ENCODE measurements around the gene ZNF764. TPM values are rescaled to one million over a fixed set of nuclear protein-coding genes. Genes with fewer than 3 reads are reported as not detected.

ZNF764 gene
- total and polyA plus RNA-seq, 9 of the 15 experiments (the other 6 are each of a cell fraction or from before 2014, with no cell fraction given), result 0.69 to 10.1 (median 4.1) TPM

DNA sequence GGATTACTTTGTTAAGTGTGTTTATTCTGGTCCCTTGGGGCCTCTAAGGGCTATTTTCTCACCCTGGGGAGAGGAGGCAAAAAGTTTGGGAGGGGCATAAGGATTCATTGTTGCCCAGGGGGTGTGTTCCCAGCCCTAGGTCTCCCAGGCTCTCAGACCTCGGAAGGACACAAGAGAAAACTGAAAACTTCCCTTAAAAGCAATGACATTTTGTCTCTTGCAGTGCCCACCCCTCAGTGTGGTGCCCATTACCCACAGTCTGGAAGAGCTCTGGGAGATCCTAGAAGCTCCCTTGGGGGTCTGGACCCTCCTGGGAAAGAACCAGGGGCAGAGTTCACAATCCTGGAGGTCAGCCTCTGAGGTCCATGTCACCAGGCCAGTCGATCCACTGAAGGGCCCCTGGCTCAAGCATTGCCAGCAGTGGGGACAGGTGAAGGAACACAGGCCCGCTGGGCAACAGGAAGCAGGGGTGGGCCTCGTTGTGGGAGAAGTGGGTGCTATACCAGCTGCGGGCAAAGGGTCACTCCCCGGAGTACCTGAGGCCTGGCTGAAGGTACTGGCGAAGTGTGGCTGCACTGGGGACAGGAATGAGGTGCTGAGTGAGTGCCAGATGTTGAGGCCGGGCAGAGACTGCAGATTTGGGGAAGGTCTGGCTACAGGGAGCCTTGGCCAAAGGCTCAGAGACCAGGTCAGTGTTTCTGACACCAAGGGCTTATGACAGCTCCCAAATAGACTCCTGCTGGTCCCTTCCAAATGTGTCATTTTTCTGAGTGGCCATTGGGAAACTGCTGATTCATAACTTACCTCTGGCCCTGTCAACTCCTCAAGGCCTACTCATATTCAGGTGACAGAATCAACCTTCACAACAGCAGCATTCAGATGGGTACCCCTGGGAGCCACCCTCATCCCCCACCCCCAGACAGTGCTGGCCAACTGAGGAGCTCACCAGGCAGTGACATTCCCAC, 18.9 kb downstream of the ZNF764 start:
- Histone ChIP-seq H3K9me3 (replicated peaks; ENCODE audit: control insufficient read depth, insufficient read depth, low read depth, low read length) (no peaks in the 10 kb centered on the region), H3K4me1 (replicated peaks in 1 of 2; ENCODE audit: control insufficient read depth in 2 of 2, insufficient read depth in 2 of 2, low read length in 2 of 2) (peaks cover 33 to 40% of the 10 kb centered on the region in 2 experiments; a peak in 4 of 5 replicates), H2AFZ (ENCODE audit: low read depth, low read length) (no peak overlapping the region), H3K4me3 (no peak overlapping the region), H3K79me2 (ENCODE audit: control insufficient read depth, insufficient read depth, low read length) (peaks cover 26% of the 10 kb centered on the region), H3K4me2 (ENCODE audit: insufficient read depth, low read length) (no peak overlapping the region), H3K27ac (ENCODE audit: extremely low read depth, low read depth, low read length) (peak overlapping the region; percentile 16; the same call in 1 of the 3 replicates), H3K36me3 (ENCODE audit: control insufficient read depth, insufficient read depth, low read length) (no peaks in the 10 kb centered on the region), H3K9ac (ENCODE audit: insufficient read depth in 1 of 2, low read depth in 2 of 2, low read length in 2 of 2) (peak overlapping the region; percentile 3 to 66), H3K9me1 (ENCODE audit: control insufficient read depth, insufficient read depth, low read length) (no peaks in the 10 kb centered on the region), H3K27me3 (ENCODE audit: control insufficient read depth in 2 of 2, insufficient read depth in 2 of 2, low read length in 2 of 2) (no peaks in the 10 kb centered on the region), H4K20me1 (replicated peaks; ENCODE audit: control insufficient read depth, insufficient read depth, low read length) (no peaks in the 10 kb centered on the region)
- no TSS peak for BruUV-seq (replicated peaks)
- ATAC-seq (no peak), DNase-seq (ENCODE audit: extremely low read depth in 1 of 4, low spot score in 3 of 4) (no peak), FAIRE-seq (peak; percentile 23)
- 83% methylated on average over 8 of the region's 8 CpGs for WGBS (ENCODE audit: insufficient coverage, low coverage, missing lambda C conversion rate)
- POLR2A ChIA-PET, result interaction anchor here (0.9 to 3.5 kb wide), 4 partner anchors 12 to 120 kb away, joined by 3 to 20 read pairs (median 3); partner anchors contain the start of gene ZNF764
- CTCF ChIA-PET (ENCODE audit: low intra/inter-chr PET ratio), result no interaction called here
- intact Hi-C loops (cut with micrococcal nuclease) (loop anchor here (10.0 kb wide), 1 partner anchor 156 kb away; the partner anchor contains the start of gene SRCAP), in situ Hi-C loops (cut with MboI) (no loop called here)
- TF ChIP-seq SUPT5H (IDR thresholded peaks at IDR 0.05) (no peak), SMAD3 (CRISPR knock-in tag; conservative IDR thresholded peaks at IDR 0.05) (no peak), SLC30A9 (CRISPR knock-in tag; IDR thresholded peaks at IDR 0.05) (no peak), MAFK (IDR thresholded peaks at IDR 0.05; ENCODE audit: low read length) (peak; percentile 65), MAFG (tag; conservative IDR thresholded peaks at IDR 0.05) (peak; percentile 69), U2AF1 (optimal IDR thresholded peaks at IDR 0.05; ENCODE audit: low read depth, low read length) (no peak), YY1 (IDR thresholded peaks at IDR 0.05; ENCODE audit: borderline replicate concordance in 1 of 3, control insufficient read depth in 1 of 3, extremely low read depth in 1 of 3, insufficient read depth in 3 of 3, insufficient read length in 1 of 3, insufficient replicate concordance in 2 of 3, low read depth in 1 of 3, low read length in 2 of 3) (peak in 1 of 3 experiments; percentile 20), ZNF184 (CRISPR knock-in tag; IDR thresholded peaks at IDR 0.05) (no peak), CEBPG (CRISPR knock-in tag; IDR thresholded peaks at IDR 0.05) (no peak), CEBPG (tag; conservative IDR thresholded peaks at IDR 0.05 in 1 of 2, IDR thresholded peaks at IDR 0.05 in 1 of 2) (no peak), ZNF316 (IDR thresholded peaks at IDR 0.05) (peak; percentile 95), MAFF (IDR thresholded peaks at IDR 0.05; ENCODE audit: low read length) (peak; percentile 46; the same call in 1 of the 2 replicates)
- TF ChIP-seq, protein P1, sequence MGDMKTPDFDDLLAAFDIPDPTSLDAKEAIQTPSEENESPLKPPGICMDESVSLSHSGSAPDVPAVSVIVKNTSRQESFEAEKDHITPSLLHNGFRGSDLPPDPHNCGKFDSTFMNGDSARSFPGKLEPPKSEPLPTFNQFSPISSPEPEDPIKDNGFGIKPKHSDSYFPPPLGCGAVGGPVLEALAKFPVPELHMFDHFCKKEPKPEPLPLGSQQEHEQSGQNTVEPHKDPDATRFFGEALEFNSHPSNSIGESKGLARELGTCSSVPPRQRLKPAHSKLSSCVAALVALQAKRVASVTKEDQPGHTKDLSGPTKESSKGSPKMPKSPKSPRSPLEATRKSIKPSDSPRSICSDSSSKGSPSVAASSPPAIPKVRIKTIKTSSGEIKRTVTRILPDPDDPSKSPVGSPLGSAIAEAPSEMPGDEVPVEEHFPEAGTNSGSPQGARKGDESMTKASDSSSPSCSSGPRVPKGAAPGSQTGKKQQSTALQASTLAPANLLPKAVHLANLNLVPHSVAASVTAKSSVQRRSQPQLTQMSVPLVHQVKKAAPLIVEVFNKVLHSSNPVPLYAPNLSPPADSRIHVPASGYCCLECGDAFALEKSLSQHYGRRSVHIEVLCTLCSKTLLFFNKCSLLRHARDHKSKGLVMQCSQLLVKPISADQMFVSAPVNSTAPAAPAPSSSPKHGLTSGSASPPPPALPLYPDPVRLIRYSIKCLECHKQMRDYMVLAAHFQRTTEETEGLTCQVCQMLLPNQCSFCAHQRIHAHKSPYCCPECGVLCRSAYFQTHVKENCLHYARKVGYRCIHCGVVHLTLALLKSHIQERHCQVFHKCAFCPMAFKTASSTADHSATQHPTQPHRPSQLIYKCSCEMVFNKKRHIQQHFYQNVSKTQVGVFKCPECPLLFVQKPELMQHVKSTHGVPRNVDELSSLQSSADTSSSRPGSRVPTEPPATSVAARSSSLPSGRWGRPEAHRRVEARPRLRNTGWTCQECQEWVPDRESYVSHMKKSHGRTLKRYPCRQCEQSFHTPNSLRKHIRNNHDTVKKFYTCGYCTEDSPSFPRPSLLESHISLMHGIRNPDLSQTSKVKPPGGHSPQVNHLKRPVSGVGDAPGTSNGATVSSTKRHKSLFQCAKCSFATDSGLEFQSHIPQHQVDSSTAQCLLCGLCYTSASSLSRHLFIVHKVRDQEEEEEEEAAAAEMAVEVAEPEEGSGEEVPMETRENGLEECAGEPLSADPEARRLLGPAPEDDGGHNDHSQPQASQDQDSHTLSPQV (IDR thresholded peaks at IDR 0.05), result 0 out of 2 replicates have a peak, but pooled peaks have one; percentile 19
- TF ChIP-seq, protein P2, sequence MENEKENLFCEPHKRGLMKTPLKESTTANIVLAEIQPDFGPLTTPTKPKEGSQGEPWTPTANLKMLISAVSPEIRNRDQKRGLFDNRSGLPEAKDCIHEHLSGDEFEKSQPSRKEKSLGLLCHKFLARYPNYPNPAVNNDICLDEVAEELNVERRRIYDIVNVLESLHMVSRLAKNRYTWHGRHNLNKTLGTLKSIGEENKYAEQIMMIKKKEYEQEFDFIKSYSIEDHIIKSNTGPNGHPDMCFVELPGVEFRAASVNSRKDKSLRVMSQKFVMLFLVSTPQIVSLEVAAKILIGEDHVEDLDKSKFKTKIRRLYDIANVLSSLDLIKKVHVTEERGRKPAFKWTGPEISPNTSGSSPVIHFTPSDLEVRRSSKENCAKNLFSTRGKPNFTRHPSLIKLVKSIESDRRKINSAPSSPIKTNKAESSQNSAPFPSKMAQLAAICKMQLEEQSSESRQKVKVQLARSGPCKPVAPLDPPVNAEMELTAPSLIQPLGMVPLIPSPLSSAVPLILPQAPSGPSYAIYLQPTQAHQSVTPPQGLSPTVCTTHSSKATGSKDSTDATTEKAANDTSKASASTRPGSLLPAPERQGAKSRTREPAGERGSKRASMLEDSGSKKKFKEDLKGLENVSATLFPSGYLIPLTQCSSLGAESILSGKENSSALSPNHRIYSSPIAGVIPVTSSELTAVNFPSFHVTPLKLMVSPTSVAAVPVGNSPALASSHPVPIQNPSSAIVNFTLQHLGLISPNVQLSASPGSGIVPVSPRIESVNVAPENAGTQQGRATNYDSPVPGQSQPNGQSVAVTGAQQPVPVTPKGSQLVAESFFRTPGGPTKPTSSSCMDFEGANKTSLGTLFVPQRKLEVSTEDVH (IDR thresholded peaks at IDR 0.05; ENCODE audit: low read depth, partially characterized antibody), result no peak

Data from K562 (cell line).